ENCODE results near the gene DUSP22.

DUSP22 gene

GRCh38 chr6:297571-298232, 5.4 kb downstream of the DUSP22 start:
- DNase-seq, result no peak

GRCh38 chr6:298233-299103, 6.2 kb downstream of the DUSP22 start:
- no peak for DNase-seq

GRCh38 chr6:299104-299980, 7.1 kb downstream of the DUSP22 start:
- no peak for DNase-seq

GRCh38 chr6:300026-300425, 7.7 kb downstream of the DUSP22 start:
- no peak for DNase-seq

- DNase-seq, result no peak
Observed at GRCh38 chr6:300494-301198, 8.4 kb downstream of the DUSP22 start.

GRCh38 chr6:301526-301925, 9.2 kb downstream of the DUSP22 start:
- DNase-seq, result no peak

- DNase-seq, result no peak
Observed at GRCh38 chr6:301929-302705, 9.8 kb downstream of the DUSP22 start.

GRCh38 chr6:302760-303159, 10.5 kb downstream of the DUSP22 start:
- no peak for DNase-seq

- no peak for DNase-seq
Observed at GRCh38 chr6:303263-303662, 11.0 kb downstream of the DUSP22 start.

GRCh38 chr6:303948-304558, 11.8 kb downstream of the DUSP22 start:
- no peak for DNase-seq

GRCh38 chr6:304833-305370, 12.6 kb downstream of the DUSP22 start:
- DNase-seq, result no peak

- DNase-seq, result no peak
Observed at GRCh38 chr6:305371-306206, 13.3 kb downstream of the DUSP22 start.

GRCh38 chr6:306641-307061, 14.4 kb downstream of the DUSP22 start:
- no peak for DNase-seq

- DNase-seq, result no peak
Observed at GRCh38 chr6:307065-307814, 15.0 kb downstream of the DUSP22 start.

GRCh38 chr6:307874-308273, 15.6 kb downstream of the DUSP22 start:
- no peak for DNase-seq

- DNase-seq, result no peak
Observed at GRCh38 chr6:308307-308706, 16.0 kb downstream of the DUSP22 start.

- DNase-seq, result no peak
Observed at GRCh38 chr6:308768-309167, 16.5 kb downstream of the DUSP22 start.

- no peak for DNase-seq
Observed at GRCh38 chr6:309947-310346, 17.7 kb downstream of the DUSP22 start.

GRCh38 chr6:310671-311070, 18.4 kb downstream of the DUSP22 start:
- DNase-seq, result no peak
